ENCODE results near the gene ERVFRD-1. TPM values are rescaled to one million over a fixed set of nuclear protein-coding genes. Genes with fewer than 3 reads are reported as not detected.

ERVFRD-1 gene
- total and polyA plus RNA-seq, 2 of the 13 experiments (the other 11 are each of a cell fraction or from before 2014, with no cell fraction given), result not detected

DNA sequence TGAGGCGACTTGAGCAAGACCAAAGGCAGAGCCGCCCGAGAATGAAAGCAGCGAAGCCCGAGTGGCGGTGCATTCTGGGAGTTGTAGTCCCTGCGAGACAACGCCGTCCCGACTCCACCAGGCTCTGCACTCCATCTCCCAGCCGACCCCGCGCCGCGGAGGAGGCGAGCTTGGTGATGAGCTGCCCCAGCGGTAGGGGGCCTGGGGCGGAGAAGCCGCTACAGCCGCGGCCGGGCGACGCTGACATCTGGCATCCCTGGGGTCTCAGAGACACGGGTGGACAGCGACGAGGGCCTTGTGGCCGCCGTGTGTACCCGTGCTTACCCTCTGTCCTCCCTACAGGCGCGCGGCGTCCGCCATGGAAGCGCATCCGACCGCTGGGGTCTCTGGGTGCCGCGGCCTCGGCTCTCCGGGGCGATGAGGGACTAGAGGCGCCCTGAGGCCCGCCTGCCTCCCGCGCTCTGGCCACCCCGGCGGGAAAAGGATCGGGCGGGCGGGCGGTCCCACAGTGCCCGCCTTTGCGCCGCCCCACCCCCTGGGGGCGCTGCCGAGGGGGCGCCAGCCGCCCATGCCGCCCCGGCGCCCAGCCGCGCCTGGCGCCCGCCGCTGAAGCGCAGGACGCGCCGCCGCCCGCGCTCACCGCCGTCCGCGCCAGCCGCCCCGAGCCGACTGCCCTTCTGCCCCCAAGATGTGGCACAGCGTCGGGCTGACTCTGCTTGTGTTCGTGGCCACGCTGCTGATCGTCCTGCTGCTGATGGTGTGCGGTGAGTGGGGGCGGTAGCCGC, 17.7 kb downstream of the ERVFRD-1 start, which contains the start of gene SMIM13 (continued):
- TF ChIP-seq CAMTA2 (CRISPR knock-in tag; IDR thresholded peaks at IDR 0.05; ENCODE audit: borderline replicate concordance), result peak; percentile 49
- TF ChIP-seq, protein P1, sequence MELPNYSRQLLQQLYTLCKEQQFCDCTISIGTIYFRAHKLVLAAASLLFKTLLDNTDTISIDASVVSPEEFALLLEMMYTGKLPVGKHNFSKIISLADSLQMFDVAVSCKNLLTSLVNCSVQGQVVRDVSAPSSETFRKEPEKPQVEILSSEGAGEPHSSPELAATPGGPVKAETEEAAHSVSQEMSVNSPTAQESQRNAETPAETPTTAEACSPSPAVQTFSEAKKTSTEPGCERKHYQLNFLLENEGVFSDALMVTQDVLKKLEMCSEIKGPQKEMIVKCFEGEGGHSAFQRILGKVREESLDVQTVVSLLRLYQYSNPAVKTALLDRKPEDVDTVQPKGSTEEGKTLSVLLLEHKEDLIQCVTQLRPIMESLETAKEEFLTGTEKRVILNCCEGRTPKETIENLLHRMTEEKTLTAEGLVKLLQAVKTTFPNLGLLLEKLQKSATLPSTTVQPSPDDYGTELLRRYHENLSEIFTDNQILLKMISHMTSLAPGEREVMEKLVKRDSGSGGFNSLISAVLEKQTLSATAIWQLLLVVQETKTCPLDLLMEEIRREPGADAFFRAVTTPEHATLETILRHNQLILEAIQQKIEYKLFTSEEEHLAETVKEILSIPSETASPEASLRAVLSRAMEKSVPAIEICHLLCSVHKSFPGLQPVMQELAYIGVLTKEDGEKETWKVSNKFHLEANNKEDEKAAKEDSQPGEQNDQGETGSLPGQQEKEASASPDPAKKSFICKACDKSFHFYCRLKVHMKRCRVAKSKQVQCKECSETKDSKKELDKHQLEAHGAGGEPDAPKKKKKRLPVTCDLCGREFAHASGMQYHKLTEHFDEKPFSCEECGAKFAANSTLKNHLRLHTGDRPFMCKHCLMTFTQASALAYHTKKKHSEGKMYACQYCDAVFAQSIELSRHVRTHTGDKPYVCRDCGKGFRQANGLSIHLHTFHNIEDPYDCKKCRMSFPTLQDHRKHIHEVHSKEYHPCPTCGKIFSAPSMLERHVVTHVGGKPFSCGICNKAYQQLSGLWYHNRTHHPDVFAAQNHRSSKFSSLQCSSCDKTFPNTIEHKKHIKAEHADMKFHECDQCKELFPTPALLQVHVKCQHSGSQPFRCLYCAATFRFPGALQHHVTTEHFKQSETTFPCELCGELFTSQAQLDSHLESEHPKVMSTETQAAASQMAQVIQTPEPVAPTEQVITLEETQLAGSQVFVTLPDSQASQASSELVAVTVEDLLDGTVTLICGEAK (IDR thresholded peaks at IDR 0.05), result no peak
- TF ChIP-seq, protein P1 (CRISPR knock-in tag; IDR thresholded peaks at IDR 0.05), result peak; percentile 86
- TF ChIP-seq ZSCAN20 (CRISPR knock-in tag; IDR thresholded peaks at IDR 0.05; ENCODE audit: borderline replicate concordance), result peak; percentile 93; the same call in 1 of the 2 replicates
- TF ChIP-seq SOX13 (IDR thresholded peaks at IDR 0.05), result peak; percentile 59
- TF ChIP-seq SOX13 (CRISPR knock-in tag; conservative IDR thresholded peaks at IDR 0.05 in 1 of 2, IDR thresholded peaks at IDR 0.05 in 1 of 2), result peak in 1 of 2 experiments; percentile 20; a peak in 1 of 4 replicates
- TF ChIP-seq, protein P2, sequence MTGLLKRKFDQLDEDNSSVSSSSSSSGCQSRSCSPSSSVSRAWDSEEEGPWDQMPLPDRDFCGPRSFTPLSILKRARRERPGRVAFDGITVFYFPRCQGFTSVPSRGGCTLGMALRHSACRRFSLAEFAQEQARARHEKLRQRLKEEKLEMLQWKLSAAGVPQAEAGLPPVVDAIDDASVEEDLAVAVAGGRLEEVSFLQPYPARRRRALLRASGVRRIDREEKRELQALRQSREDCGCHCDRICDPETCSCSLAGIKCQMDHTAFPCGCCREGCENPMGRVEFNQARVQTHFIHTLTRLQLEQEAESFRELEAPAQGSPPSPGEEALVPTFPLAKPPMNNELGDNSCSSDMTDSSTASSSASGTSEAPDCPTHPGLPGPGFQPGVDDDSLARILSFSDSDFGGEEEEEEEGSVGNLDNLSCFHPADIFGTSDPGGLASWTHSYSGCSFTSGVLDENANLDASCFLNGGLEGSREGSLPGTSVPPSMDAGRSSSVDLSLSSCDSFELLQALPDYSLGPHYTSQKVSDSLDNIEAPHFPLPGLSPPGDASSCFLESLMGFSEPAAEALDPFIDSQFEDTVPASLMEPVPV (CRISPR knock-in tag; IDR thresholded peaks at IDR 0.05), result peak; percentile 97
- peak; percentile 100 for TF ChIP-seq THAP11 (CRISPR knock-in tag; IDR thresholded peaks at IDR 0.05)
- TF ChIP-seq SSRP1 (CRISPR knock-in tag; IDR thresholded peaks at IDR 0.05), result no peak
- TF ChIP-seq SP140L (CRISPR knock-in tag; IDR thresholded peaks at IDR 0.05; ENCODE audit: borderline replicate concordance), result 0 out of 2 replicates have a peak, but pooled peaks have one; percentile 85
- TF ChIP-seq, protein P3, sequence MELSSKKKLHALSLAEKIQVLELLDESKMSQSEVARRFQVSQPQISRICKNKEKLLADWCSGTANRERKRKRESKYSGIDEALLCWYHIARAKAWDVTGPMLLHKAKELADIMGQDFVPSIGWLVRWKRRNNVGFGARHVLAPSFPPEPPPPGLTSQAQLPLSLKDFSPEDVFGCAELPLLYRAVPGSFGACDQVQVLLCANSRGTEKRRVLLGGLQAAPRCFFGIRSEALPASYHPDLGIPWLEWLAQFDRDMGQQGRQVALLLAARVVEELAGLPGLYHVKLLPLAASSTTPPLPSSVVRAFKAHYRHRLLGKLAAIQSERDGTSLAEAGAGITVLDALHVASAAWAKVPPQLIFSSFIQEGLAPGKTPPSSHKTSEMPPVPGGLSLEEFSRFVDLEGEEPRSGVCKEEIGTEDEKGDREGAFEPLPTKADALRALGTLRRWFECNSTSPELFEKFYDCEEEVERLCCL (CRISPR knock-in tag; IDR thresholded peaks at IDR 0.05; ENCODE audit: borderline replicate concordance), result no peak
- TF ChIP-seq ZNF317 (CRISPR knock-in tag; IDR thresholded peaks at IDR 0.05), result peak; percentile 77
- peak; percentile 42; the same call in 1 of the 2 replicates for TF ChIP-seq MYNN (CRISPR knock-in tag; IDR thresholded peaks at IDR 0.05; ENCODE audit: low read depth)

Measured in HepG2 (cell line).